Stimulated activated CD8-positive, alpha-beta memory T cell treated with anti-CD3 and anti-CD28 coated beads, Interleukin-15, amount 100 ng/mL, for 1 hour (primary cell): ENCODE data around the gene RNF145.
"Not testable (repeated sequence)": the region's sequence is repeated elsewhere in the genome, so short reads cannot be mapped to it uniquely, and the experiment has no call there.

Experiments used
- DNase-seq: peaks from one replicate; pipeline ENCODE4 v3.0.0-alpha.2; 2020; ENCODE audit warnings: low read depth

RNF145 gene

GRCh38 chr5:159157552-159157951, 51.8 kb downstream of the RNF145 start:
- DNase-seq = no peak

GRCh38 chr5:159156426-159157238, 52.7 kb downstream of the RNF145 start:
- DNase-seq = no peak

- no peak for DNase-seq
Measured at GRCh38 chr5:159155960-159156359, 53.4 kb downstream of the RNF145 start.

GRCh38 chr5:159152876-159153275, 56.5 kb downstream of the RNF145 start:
- DNase-seq = no peak

GRCh38 chr5:159149085-159149484, 60.3 kb downstream of the RNF145 start:
- no peak for DNase-seq

- no peak for DNase-seq
Measured at GRCh38 chr5:159147976-159148375, 61.4 kb downstream of the RNF145 start.

- no peak for DNase-seq
Measured at GRCh38 chr5:159146839-159147238, 62.5 kb downstream of the RNF145 start.

GRCh38 chr5:159145160-159145559, 64.2 kb downstream of the RNF145 start:
- DNase-seq = not testable (repeated sequence)

GRCh38 chr5:159139802-159140201, 69.6 kb downstream of the RNF145 start:
- DNase-seq = no peak

- no peak for DNase-seq
Measured at GRCh38 chr5:159135896-159136531, 73.3 kb downstream of the RNF145 start.

GRCh38 chr5:159133041-159133741, 76.2 kb downstream of the RNF145 start:
- DNase-seq = no peak

- no peak for DNase-seq
Measured at GRCh38 chr5:159132429-159133040, 76.8 kb downstream of the RNF145 start.

- DNase-seq = no peak
Measured at GRCh38 chr5:159131951-159132350, 77.4 kb downstream of the RNF145 start.

- no peak for DNase-seq
Measured at GRCh38 chr5:159130871-159131270, 78.5 kb downstream of the RNF145 start.

GRCh38 chr5:159128070-159128541, 81.2 kb downstream of the RNF145 start:
- no peak for DNase-seq

- DNase-seq = no peak
Measured at GRCh38 chr5:159123700-159124099, 85.7 kb downstream of the RNF145 start.

- no peak for DNase-seq
Measured at GRCh38 chr5:159123189-159123588, 86.2 kb downstream of the RNF145 start.

GRCh38 chr5:159121061-159121460, 88.3 kb downstream of the RNF145 start:
- DNase-seq = no peak

- no peak for DNase-seq
Measured at GRCh38 chr5:159120446-159120845, 88.9 kb downstream of the RNF145 start.

- not testable (repeated sequence) for DNase-seq
Measured at GRCh38 chr5:159119842-159120241, 89.5 kb downstream of the RNF145 start.

- not testable (repeated sequence) for DNase-seq
Measured at GRCh38 chr5:159118958-159119659, 90.2 kb downstream of the RNF145 start.

- no peak for DNase-seq
Measured at GRCh38 chr5:159113405-159113804, 95.9 kb downstream of the RNF145 start.
